Caki2 (cell line): ENCODE measurements around the gene TAS2R10. TPM values are rescaled to one million over a fixed set of nuclear protein-coding genes. Genes with fewer than 3 reads are reported as not detected.

Source experiments
- DNase-seq: peaks from one replicate; pipeline ENCODE4 v3.0.0-alpha.2; 2015; ENCODE audit warnings: low read depth
- in situ Hi-C: cut with HindIII; loops from 2 replicates; pipeline ENCODE4 v1.10.0; 2016; ENCODE audit warnings: low sequenced_read_pairs, low pct_unique_long_range_greater_than_20kb, mixed read lengths
- total RNA-seq: library from RNA; depleted of rRNA; stranded (reverse); fragments of >200 nt; shearing (Covaris generic); gene quantifications from 2 replicates; pipeline ENCODE4 v1.2.3, GENCODE V29; 2014; ENCODE audit warnings: low replicate concordance; rRNA removed

The TAS2R10 gene
- total RNA-seq, result not detected in 2 replicates

DNA sequence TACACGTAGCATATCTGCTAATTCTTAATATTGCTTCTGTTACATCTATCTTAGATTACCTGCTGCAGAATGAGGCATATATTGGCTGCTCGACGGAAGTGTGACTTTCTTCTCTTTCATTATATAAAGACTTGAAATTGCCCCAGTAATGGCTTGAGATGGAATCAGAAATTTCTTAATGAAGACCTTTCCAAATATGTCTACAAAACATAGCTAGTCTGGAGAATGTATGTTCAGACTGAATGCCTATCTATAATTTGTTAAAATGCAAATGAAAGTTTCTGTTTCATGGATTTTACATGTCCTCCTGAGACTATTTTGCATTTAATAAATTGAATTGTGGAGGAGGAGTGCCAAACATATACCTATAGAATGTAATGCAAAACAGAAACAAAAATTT is at the start of gene TAS2R10:
TSS of gene TAS2R10 (minus strand) at position 101 of the 400 bp plus-strand sequence. CDS start at position 12, 89 bp downstream.
- in situ Hi-C loops, result no loop called here
- no peak for DNase-seq

- DNase-seq, result no peak
- in situ Hi-C loops, result no loop called here
Measured at GRCh38 chr12:10873378-10873777, 47.2 kb upstream of the TAS2R10 start.

DNA sequence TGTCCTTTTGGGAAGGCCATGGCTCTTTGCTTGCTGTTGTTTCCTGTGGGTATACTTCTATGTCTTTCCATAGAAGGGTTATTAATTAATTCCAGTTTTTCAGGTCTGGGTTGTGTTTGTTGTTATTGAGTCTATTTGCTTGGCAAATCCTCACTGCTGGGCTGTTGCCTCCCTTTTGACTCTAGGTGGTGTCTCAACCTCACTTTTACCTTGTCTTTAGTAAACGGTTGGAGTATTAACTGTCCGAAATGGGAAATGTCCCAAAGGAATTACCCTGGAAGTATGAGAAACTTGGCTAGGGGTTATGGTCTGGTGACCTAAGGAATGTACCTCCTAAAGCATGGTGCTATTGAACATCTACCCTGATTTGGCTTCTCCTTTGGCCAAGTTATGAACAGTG is 41.2 kb upstream of the TAS2R10 start:
- in situ Hi-C loops, result no loop called here
- no peak for DNase-seq

- no peak for DNase-seq
- in situ Hi-C loops, result no loop called here
Measured at GRCh38 chr12:10863512-10864218, 37.5 kb upstream of the TAS2R10 start.

DNA sequence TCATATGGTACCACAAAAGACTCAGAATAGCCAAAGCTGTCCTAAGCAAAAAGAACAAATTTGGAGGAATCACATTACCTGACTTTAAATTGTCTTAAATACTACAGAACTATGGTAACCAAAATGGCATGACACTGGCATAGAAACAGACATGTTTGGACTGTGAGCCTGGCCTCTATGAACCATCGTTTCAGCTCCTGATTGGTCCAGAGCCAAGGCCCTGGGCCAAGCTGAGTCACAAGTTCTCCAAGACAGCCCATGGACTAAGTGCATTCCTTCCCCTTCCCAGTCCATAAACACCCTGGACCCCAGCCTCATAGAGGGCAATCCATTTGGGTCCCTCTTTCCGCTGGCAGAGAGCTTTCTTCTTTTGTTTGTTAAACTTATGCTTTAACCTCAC is 35.2 kb upstream of the TAS2R10 start:
- in situ Hi-C loops, result no loop called here
- DNase-seq, result no peak

- in situ Hi-C loops, result no loop called here
- DNase-seq, result no peak
Measured at GRCh38 chr12:10855807-10856206, 29.6 kb upstream of the TAS2R10 start.

GRCh38 chr12:10853776-10854175 is 27.6 kb upstream of the TAS2R10 start:
- DNase-seq, result no peak
- in situ Hi-C loops, result no loop called here

DNA sequence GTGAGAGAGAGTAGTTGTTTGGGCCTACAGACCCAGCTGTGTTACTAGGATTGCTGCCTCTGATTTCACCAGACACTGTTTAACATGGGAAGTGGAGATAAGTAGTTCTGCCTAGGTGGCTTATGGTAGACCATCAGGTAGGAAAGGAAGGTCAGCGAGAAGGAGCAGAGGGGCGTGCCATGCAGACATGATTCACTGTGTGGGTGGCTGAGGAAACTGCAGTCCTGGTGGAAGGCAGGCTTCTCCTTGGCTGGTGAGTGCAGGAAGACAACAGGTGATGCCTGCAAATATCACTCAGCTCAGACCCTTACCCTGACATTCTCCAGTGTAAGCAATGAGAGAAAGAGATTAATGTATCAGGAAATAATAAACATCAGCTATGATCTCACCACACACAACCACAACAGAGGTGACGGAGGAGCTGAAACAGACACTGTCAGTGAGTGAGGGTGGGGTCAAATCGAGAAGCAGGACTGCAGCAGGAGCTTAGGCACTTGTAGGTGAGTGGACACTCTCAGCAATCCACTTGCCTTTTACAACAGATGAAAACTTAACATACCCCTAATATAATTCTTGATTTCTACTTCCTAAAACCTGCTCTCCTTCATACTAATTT is 25.2 kb upstream of the TAS2R10 start:
- in situ Hi-C loops, result no loop called here
- DNase-seq, result no peak

GRCh38 chr12:10849425-10849878 is 23.3 kb upstream of the TAS2R10 start, which contains the start of gene PRR4:
PRR4 (minus strand) TSS chr12:10849475; CDS start chr12:10849437, 38 bp downstream.
- no peak for DNase-seq
- in situ Hi-C loops, result no loop called here

DNA sequence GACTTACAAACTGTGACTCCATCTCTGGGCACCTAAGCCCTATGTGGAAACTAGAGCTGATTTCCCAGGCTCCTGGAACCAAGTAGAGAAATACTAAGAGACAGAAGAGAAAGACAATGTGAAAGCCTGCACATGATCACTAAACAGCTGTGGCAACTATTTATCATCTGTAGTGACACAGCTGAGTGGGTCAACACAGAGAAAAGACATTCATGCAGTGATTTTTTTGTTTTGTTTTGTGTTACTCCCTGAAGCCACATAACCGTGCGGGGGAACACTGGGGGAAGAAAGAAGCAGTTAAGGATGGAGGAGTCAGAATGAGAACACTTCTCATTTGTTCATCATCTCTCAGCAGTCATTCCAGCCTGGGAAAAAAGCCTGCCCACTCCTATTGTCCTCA is 21.6 kb upstream of the TAS2R10 start:
- no peak for DNase-seq
- in situ Hi-C loops, result no loop called here

- no peak for DNase-seq
- in situ Hi-C loops, result no loop called here
Measured at GRCh38 chr12:10842862-10843261, 16.7 kb upstream of the TAS2R10 start.

DNA sequence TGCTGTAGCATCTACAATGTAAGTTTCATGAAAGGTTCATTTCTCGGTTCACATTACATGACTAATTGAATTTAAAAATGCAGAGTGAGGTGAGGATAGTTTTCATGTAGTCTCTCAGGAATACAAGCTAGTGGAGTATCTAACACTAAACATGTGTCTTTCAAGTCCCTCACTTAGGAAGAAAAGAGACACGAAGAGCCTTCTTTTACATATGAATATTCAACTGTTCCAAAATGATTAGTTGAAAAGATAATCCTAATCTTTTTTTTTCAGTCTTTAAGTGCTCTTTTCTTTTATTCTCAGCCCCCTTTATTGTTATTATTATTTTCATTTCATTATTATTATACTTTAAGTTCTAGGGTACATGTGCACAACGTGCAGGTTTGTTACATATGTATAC is 12.3 kb upstream of the TAS2R10 start:
- no peak for DNase-seq
- in situ Hi-C loops, result no loop called here

DNA sequence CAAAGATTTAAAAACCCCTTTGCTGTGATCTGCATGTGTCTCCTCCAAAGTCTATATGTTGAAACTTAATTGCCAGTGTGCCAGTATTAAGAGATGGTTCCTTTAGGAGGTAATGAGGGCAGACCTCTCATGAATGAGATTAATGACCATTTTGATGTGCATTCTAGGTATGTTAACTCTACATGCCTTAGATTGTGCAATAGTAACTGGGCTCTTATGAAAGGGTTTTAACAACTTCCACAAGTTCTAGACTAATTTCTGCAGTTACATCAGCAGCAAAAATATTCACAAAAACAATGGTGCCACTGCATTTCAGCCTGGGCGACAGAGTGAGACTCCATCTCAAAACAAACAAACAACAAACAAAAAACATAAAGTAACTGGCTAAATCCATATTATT is 3.8 kb upstream of the TAS2R10 start:
- DNase-seq, result no peak
- in situ Hi-C loops, result no loop called here

- no peak for DNase-seq
- in situ Hi-C loops, result no loop called here
Measured at GRCh38 chr12:10824957-10825356, 1.2 kb downstream of the TAS2R10 start.

DNA sequence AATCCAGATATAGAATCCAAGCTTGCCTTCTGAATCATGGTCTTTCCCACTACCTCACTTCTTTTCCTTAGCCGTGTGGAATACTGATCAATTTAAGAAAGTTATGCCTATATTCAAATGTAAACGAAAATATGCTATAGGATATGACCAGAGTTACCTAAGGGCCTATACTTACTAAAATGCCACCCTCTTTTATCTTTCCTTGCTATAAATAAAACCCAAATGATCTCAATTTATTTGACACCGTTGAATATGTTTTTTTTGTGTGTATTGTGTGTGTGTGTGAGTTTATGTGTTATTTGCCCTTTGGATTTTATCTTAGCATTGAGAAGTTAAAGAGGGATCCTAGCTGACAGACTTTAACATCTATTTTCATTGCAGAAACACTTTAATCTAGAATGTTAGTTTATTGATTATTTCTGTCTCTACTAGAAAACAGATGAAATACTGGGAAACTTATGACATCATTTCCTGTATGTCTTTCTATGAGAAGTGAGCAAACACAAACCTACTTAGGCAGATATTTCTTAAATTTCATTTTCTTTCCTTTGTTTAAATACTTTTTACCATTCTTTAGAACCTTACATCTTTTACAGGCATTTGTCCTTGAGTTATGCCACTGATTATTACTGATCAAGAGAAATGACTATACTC is 14.1 kb downstream of the TAS2R10 start:
- in situ Hi-C loops, result no loop called here
- DNase-seq, result no peak

DNA sequence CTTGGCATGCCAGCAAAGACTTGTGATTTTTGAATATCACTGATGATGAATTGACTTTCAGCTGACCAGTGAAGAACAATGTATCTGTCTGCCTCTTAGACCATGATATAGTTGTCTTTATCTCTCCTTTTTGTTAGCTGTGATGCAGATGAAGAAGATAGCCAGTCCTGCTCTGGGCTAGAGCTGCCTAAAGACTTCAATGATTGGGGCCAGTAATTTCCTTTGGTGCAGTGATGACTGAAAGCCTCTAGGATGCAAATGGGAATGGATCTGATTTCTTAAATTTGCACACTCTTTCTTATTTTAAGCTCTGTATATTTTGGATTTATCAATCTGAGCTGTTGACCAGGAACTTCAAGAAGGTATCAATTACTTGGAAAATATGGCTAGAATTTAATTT is 16.1 kb downstream of the TAS2R10 start, which contains the start of gene TAS2R9:
TSS of gene TAS2R9 (minus strand) at position 101 of the 400 bp plus-strand sequence. CDS start at position 8, 93 bp downstream.
- no peak for DNase-seq
- in situ Hi-C loops, result no loop called here

DNA sequence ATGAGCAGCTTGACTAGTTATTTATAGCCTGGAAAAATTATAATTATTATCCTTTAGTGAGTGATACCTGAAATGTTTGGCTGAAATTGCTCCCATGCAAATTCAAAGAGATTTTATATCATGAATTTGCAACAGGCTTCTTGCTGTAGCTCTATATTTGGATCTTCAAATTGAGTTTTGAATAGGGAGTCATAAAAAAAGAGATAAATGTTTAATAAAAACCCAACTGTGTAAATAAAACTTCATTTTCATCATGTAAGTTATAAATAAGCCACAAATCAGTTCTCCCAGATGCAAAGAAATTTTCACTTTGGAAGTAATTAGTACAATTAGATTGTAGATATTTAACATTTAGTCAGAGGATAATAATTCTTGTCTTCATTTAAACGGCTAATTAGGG is 19.0 kb downstream of the TAS2R10 start, which contains the start of gene TAS2R8:
TSS of gene TAS2R8 (minus strand) at position 101 of the 400 bp plus-strand sequence. CDS start 306 bp downstream, outside the sequence.
- no peak for DNase-seq
- in situ Hi-C loops, result no loop called here

DNA sequence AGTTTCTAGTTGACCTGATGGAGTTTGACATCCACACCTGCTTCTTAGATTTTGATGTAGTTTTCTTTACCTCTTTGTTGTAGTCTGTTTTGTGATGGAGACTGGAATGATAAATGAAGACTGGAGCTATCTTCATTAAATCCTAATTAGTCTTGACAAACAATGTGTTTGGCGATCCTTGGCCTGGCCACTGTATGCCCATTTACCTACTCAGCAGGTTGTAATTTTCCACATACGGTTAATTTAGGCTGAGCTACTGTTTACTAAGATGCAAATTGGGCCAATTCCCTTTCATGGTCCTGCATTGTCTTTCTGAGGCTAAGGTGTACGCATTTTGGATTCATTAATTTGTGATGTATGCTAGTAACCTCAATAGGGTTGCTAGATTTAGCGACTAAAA is 23.6 kb downstream of the TAS2R10 start, which contains the start of gene TAS2R7:
TSS of gene TAS2R7 (minus strand) at position 41 of the 400 bp plus-strand sequence. CDS start 57 bp downstream, outside the sequence.
- DNase-seq, result no peak
- in situ Hi-C loops, result no loop called here

DNA sequence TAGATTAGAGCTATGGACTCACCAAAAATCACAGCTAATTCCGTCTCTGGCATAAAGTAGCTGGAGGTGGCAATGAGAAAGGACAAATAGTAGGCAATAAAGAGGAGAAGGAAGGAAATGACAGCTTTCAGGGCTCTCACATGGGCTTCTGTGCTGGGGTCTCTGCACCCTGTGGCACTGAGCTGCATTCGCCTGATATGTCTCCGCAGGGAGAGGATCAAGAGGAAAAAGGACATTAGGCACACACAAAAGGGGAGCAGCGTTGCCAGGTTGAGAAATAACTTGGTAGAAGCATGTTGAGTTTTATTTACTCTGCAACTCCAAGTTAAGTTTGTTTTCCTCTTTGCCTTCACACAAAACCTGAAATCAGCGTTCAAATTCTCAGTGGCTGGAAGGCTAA is 24.4 kb downstream of the TAS2R10 start:
- in situ Hi-C loops, result no loop called here
- DNase-seq, result no peak
